ENCODE results near the gene PTPRD. TPM values are rescaled to one million over a fixed set of nuclear protein-coding genes. Genes with fewer than 3 reads are reported as not detected.
"Not testable (repeated sequence)": the region's sequence is repeated elsewhere in the genome, so short reads cannot be mapped to it uniquely, and the experiment has no call there.

PTPRD gene
- polyA plus RNA-seq, 1 donor = 88.9 TPM

- no peak for DNase-seq
These were observed 1129.6 kb downstream of the PTPRD start for GRCh38 chr9:9483175-9483574.

- peak; percentile 6 for DNase-seq
These were observed 1134.1 kb downstream of the PTPRD start for GRCh38 chr9:9478741-9479140.

- DNase-seq = no peak
These were observed 1143.5 kb downstream of the PTPRD start for GRCh38 chr9:9469271-9469670.

DNA sequence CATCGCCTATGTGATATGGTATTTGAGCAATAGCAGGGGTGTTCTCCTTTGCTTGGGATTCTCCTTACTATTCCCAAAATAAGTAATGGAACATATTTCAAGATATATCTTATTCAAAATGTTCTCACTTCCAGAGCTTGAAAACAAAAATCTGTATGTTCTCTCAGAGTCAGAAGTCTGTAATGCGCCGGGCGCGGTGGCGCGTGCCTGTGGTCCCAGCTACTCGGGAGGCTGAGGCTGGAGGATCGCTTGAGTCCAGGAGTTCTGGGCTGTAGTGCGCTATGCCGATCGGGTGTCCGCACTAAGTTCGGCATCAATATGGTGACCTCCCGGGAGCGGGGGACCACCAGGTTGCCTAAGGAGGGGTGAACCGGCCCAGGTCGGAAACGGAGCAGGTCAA, 1170.9 kb downstream of the PTPRD start:
- DNase-seq = not testable (repeated sequence)

DNA sequence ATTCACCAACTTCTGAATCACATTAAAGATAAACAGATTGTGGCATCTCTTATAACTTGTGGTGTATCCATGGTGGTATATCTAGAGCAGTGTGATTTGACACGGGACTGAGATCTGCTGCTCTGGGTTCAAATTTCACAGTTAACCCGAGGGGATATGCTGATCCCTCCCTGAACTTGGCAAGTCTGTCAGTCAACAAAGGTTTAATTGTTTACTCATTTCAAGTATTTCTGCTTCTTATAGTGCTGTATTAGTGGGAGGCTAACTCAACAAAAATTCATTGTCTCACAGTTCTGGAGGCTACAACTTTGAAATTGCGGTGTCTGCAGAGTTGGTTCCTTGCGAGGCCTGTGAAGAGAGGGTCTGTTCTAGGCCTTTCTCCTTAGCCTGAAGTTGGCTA, 1175.2 kb downstream of the PTPRD start:
- no peak for DNase-seq

DNA sequence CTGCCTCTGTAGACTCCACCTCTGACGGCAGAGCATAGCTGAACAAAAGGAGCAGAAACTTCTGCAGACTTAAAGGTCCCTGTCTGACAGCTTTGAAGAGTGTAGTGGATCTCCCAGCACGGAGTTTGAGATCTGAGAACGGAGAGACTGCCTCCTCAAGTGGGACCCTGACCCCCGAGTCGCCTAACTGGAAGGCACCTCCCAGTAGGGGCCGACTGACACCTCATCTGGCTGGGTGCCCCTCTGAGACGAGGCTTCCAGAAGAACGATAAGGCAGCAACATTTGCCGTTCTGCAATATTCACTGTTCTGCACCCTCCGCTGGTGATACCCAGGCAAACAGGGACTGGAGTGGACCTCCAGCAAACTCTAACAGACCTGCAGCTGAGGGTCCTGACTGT, 1186.3 kb downstream of the PTPRD start:
- not testable (repeated sequence) for DNase-seq

GRCh38 chr9:9412241-9412640, 1200.6 kb downstream of the PTPRD start:
- no peak for DNase-seq

DNA sequence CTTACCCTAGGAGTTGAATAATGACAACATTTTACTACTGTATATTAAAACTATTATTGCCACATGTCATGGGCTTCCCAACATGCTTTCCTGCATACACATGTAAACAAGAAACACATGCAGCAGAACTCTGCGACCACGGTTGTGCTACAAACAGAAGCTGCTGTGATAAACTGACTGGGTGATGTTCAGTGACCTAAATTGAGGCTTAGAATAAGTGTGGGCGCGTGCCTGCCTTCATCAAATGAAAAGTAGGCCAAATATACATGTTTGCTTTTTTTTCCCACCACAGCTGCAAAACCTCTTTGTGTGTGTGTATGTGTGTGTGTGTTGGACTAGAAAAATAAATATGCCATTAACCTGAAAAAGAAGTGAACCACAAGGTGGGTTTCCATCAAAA, 1202.1 kb downstream of the PTPRD start:
- DNase-seq = no peak

- DNase-seq = no peak
These were observed 1212.8 kb downstream of the PTPRD start for GRCh38 chr9:9399982-9400381.

GRCh38 chr9:9396518-9396917, 1216.3 kb downstream of the PTPRD start:
- DNase-seq = no peak

DNA sequence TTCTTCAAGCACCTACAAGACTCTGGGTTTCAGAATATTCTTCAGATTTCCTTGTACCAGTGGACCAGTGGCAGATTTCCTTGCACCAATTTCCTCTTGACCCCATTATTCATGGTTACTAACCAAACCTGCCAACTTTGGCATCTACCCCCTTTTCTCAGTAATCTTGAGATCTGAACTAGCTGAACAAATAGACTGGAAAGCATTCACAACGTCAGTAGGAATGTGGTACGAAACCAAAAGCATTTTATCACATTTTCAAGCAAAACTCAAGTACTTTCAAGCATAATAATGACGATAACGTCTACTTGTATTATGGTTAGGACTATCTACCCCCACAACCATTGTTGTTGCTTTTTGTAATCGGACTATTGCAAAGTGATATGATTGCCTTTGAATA, 1217.3 kb downstream of the PTPRD start:
- DNase-seq = no peak

DNA sequence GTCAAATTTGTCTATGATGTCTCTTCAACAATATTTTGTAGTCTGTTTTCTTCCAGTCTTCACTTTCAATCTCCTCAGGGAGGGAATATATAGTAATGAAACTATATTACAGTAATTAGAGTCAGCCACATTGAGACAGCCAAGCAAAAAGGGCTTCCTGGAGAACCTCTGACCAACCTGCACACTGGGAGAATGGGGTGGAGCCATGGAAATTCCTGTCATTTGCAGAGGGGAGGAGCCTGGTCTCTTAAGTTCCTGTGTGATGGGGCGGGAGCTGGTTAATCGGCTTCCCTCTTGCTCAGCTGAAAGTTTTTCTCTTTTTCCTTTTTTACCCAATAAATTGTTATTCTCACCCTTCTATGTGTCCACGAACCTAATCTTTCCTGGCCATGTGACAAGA, 1220.0 kb downstream of the PTPRD start:
- DNase-seq = no peak

GRCh38 chr9:9389904-9390303, 1222.9 kb downstream of the PTPRD start:
- DNase-seq = no peak

GRCh38 chr9:9387511-9388115, 1225.2 kb downstream of the PTPRD start:
- no peak for DNase-seq

GRCh38 chr9:9362332-9362731, 1250.5 kb downstream of the PTPRD start:
- DNase-seq = no peak

DNA sequence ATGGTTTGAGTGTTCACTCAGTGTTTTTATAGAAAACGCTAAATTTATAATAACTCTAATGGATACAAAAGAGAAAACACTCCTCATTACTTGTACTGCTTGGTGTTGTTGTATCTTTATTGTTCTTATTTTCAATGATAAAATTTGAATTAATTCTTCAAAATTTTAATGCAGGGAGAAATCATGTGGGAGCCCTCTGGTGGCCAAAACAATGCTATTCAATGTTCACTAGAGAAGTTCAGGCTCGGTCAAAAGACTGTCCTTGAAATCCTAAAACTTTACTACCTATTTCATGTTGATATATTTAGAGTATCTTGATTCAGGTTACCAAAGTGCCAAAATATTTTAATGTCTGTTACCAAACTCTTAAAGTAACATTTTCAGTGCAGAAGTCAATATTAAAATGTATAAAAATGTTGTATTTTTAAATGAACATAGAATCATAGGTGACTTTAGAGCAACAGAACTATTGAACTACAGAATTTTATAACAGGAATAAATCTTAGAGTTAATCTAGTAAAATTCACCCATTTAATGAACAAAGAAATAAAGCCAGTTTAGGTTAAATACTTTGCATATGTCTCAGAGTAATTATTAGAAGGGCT, 1259.8 kb downstream of the PTPRD start:
- DNase-seq = peak; percentile 11

GRCh38 chr9:9341203-9341602, 1271.6 kb downstream of the PTPRD start:
- DNase-seq = no peak

GRCh38 chr9:9337129-9337528, 1275.7 kb downstream of the PTPRD start:
- no peak for DNase-seq

DNA sequence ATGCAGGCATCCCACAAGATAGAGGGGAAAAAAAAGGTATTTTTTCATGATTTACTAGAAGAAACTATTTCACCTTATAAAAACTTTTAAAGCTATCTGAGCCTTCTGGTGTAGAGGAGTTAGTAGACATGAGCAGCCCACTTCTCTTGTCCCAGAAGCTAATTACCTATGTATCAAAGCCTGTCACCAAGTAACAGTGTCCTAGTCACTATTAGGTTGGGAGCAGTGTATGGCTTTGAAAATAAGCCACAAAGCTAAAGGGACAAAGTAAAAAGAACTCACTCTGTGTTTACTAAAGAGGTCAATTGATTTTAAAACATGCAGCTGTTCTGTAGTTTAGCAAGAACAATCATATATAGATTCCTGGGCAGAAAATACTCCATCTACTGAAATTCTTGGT, 1286.1 kb downstream of the PTPRD start:
- DNase-seq = no peak

GRCh38 chr9:9319007-9319406, 1293.8 kb downstream of the PTPRD start:
- no peak for DNase-seq

GRCh38 chr9:9310743-9311142, 1302.1 kb downstream of the PTPRD start:
- not testable (repeated sequence) for DNase-seq

- no peak for DNase-seq
These were observed 1307.2 kb downstream of the PTPRD start for GRCh38 chr9:9305600-9305999.

GRCh38 chr9:9299134-9299533, 1313.7 kb downstream of the PTPRD start:
- DNase-seq = no peak

- DNase-seq = no peak
These were observed 1326.8 kb downstream of the PTPRD start for GRCh38 chr9:9286001-9286400.

- DNase-seq = no peak
These were observed 1328.6 kb downstream of the PTPRD start for GRCh38 chr9:9284201-9284600.

Data from hindlimb muscle (tissue), 1 donor.